ENCODE measurements around the gene TCF4. TPM values are rescaled to one million over a fixed set of nuclear protein-coding genes. Genes with fewer than 3 reads are reported as not detected.

Gene TCF4
- total and polyA plus RNA-seq, 2 donors (not counting 1 experiment from before 2014, with no cell fraction given) = 68.5 to 353 TPM

GRCh38 chr18:55320424-55321264 lies 267.3 kb downstream of the TCF4 start:
- Mint-ChIP-seq H3K9me3 (ENCODE audit: insufficient read depth) (no peaks in the 10 kb centered on the region), H3K4me3 (peak overlapping the region; percentile 96), H3K4me1 (peaks cover 58% of the 10 kb centered on the region), H3K27ac (peak overlapping the region; percentile 91), H3K27me3 (no peaks in the 10 kb centered on the region)
- ChIA-PET POLR2A (interaction anchor here (0.5 to 1.0 kb wide), 6 partner anchors 54 to 1694 kb away, joined by 3 to 4 read pairs (median 4); no protein-coding TSS in a partner anchor), CTCF (interaction anchor here (0.7 to 6.4 kb wide), 8 partner anchors 8 to 86 kb away, joined by 3 to 26 read pairs (median 3); no protein-coding TSS in a partner anchor)
- Histone ChIP-seq H3K4me1 (ENCODE audit: control insufficient read depth in 2 of 2, insufficient read depth in 2 of 2, low read length in 2 of 2) (peaks cover 39 to 60% of the 10 kb centered on the region in 2 donors), H2AFZ (ENCODE audit: insufficient read depth, low read depth, low read length, poor library complexity, severe bottlenecking) (peak overlapping the region; percentile 71), H3K27ac (ENCODE audit: low read length in 2 of 2) (peak overlapping the region; percentile 85 to 93), H3K36me3 (replicated peaks in 1 of 2; ENCODE audit: control extremely low read depth in 1 of 2, control insufficient read depth in 1 of 2, extremely low read depth in 1 of 2, insufficient read depth in 2 of 2, low read length in 1 of 2) (no peaks in the 10 kb centered on the region), H3K9ac (ENCODE audit: low read length) (peak overlapping the region; percentile 94), H3K79me2 (ENCODE audit: control insufficient read depth, insufficient read depth, low read length) (peaks cover 93% of the 10 kb centered on the region), H3K27me3 (replicated peaks in 1 of 4; ENCODE audit: control extremely low read depth in 1 of 4, control insufficient read depth in 3 of 4, insufficient read depth in 4 of 4, low read length in 3 of 4) (no peaks in the 10 kb centered on the region), H3K9me3 (ENCODE audit: control extremely low read depth in 1 of 3, control insufficient read depth in 2 of 3, insufficient read depth in 1 of 3, low read length in 2 of 3) (no peaks in the 10 kb centered on the region), H4K20me1 (ENCODE audit: control insufficient read depth, insufficient read depth, low read length, poor library complexity, severe bottlenecking) (peaks cover 11% of the 10 kb centered on the region), H3K4me2 (replicated peaks; ENCODE audit: low read depth, low read length, poor library complexity, severe bottlenecking) (peak overlapping the region; percentile 81), H3K4me3 (ENCODE audit: control extremely low read depth in 1 of 5, extremely low read depth in 1 of 5, insufficient read depth in 1 of 5, low read depth in 2 of 5, low read length in 4 of 5) (peak overlapping the region; percentile 79 to 97 (median 84))
- 8% methylated on average over 2 of the region's 8 CpGs for WGBS (ENCODE audit: insufficient coverage)
- TF ChIP-seq, protein P1, sequence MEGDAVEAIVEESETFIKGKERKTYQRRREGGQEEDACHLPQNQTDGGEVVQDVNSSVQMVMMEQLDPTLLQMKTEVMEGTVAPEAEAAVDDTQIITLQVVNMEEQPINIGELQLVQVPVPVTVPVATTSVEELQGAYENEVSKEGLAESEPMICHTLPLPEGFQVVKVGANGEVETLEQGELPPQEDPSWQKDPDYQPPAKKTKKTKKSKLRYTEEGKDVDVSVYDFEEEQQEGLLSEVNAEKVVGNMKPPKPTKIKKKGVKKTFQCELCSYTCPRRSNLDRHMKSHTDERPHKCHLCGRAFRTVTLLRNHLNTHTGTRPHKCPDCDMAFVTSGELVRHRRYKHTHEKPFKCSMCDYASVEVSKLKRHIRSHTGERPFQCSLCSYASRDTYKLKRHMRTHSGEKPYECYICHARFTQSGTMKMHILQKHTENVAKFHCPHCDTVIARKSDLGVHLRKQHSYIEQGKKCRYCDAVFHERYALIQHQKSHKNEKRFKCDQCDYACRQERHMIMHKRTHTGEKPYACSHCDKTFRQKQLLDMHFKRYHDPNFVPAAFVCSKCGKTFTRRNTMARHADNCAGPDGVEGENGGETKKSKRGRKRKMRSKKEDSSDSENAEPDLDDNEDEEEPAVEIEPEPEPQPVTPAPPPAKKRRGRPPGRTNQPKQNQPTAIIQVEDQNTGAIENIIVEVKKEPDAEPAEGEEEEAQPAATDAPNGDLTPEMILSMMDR (IDR thresholded peaks at IDR 0.05) = no peak
- no peak for TF ChIP-seq EZH2 (IDR thresholded peaks at IDR 0.05; ENCODE audit: borderline replicate concordance, insufficient read depth, low read depth, low read length, poor library complexity, severe bottlenecking)
- DNase-seq = peak; percentile 63
- intact Hi-C loops (cut with micrococcal nuclease) = loop anchor here (1.0 to 10.0 kb wide), 12 partner anchors 7 to 1332 kb away; partner anchors contain the start of genes POLI, TCF4, TXNL1 and WDR7
- no peak for ATAC-seq (ENCODE audit: low read depth)

Measured in B cell (primary cell).